WERI-Rb-1 (cell line): ENCODE results near the gene GAK.

Experiments
- DNase-seq: peaks from one replicate; pipeline ENCODE4 v3.0.0-alpha.2; 2020
- H3K27ac ChIP-seq: fragments of 250-450 bp; sonication (Bioruptor Pico); 2 replicates; pipeline ENCODE4 v1.5.1; 2020; ENCODE audit warnings: mild to moderate bottlenecking, moderate library complexity
- H3K27me3 ChIP-seq: fragments of 250-450 bp; sonication (Bioruptor Pico); 2 replicates; pipeline ENCODE4 v1.5.1; 2021; ENCODE audit warnings: mild to moderate bottlenecking, low read depth, moderate library complexity; ENCODE audit not compliant: insufficient read depth, severe bottlenecking
- H3K36me3 ChIP-seq: fragments of 250-450 bp; sonication (Bioruptor Pico); 2 replicates; pipeline ENCODE4 v1.5.1; 2020; ENCODE audit warnings: mild to moderate bottlenecking, moderate library complexity
- H3K4me3 ChIP-seq: 2 replicates; pipeline ENCODE4 v1.5.1; 2011; ENCODE audit warnings: low read depth, mild to moderate bottlenecking, control low read depth, low read length
- H3K9me3 ChIP-seq: fragments of 250-450 bp; sonication (Bioruptor Pico); 2 replicates; pipeline ENCODE4 v1.5.1; 2021; ENCODE audit warnings: mild to moderate bottlenecking, moderate library complexity; ENCODE audit not compliant: severe bottlenecking
- TF ChIP-seq, protein P1 (sequence below): IDR thresholded peaks from 2 replicates; pipeline ENCODE4 v1.5.1; 2011; ENCODE audit warnings: low read depth, mild to moderate bottlenecking, control low read depth, inconsistent platforms, low read length

GAK gene

DNA sequence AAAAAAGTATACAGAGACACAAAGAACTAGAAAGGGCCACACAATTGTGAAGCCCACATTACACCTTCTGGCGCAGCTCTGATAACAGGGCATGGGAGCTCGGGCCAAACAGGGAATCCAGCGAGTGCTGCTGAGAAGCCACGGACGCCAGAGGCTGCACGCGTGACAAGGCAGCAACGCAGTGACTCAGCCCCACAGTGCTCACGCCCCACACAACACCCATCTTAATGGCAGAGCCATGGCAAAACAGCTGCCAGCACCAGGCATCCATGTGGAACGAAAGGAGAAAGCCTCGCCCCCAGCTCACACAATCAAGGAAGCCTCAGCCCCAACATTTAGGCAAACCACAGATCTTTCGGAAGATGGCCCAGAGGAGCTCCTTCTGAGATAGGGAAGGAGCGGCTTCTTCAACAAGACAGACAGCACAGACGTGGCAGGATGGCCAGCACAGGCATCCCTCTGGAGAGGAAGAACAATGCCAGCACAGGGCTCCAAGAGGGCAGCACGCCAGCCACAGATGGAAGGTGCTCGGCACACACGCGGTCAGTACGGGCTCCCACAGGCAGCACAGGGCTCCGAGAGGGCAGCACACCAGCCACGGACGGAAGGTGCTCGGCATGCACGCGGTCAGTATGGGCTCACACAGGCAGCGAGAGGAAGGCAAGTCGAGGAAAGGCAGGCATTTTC lies 33.1 kb downstream of the GAK start:
- Histone ChIP-seq H3K36me3 (peaks cover 46% of the 10 kb centered on the region), H3K4me3 (no peak overlapping the region)
- TF ChIP-seq, protein P1, sequence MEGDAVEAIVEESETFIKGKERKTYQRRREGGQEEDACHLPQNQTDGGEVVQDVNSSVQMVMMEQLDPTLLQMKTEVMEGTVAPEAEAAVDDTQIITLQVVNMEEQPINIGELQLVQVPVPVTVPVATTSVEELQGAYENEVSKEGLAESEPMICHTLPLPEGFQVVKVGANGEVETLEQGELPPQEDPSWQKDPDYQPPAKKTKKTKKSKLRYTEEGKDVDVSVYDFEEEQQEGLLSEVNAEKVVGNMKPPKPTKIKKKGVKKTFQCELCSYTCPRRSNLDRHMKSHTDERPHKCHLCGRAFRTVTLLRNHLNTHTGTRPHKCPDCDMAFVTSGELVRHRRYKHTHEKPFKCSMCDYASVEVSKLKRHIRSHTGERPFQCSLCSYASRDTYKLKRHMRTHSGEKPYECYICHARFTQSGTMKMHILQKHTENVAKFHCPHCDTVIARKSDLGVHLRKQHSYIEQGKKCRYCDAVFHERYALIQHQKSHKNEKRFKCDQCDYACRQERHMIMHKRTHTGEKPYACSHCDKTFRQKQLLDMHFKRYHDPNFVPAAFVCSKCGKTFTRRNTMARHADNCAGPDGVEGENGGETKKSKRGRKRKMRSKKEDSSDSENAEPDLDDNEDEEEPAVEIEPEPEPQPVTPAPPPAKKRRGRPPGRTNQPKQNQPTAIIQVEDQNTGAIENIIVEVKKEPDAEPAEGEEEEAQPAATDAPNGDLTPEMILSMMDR, result no peak

DNA sequence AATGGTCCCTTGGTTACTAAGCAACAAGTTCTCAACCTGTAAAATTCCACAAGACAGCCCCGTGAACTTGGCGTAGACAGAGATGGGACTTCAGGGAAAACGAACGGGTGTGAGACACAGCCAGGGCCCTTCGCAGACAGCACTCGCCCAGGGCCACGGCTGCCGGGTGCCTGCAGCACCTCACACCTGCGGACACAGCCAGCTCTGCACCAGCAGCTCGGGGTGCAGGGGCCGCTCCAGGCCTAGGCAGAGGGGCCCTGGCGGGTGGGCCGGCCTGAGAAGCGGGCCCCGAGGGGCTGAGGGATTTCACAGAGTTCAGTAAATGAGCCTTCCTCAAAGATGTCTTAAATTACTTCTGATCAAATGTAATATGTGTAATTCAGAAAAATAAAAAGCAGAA lies 34.0 kb downstream of the GAK start:
- no peaks in the 10 kb centered on the region for H3K27me3 ChIP-seq
- TF ChIP-seq, protein P1, result no peak
- H3K36me3 ChIP-seq, result peaks cover 48% of the 10 kb centered on the region
- no peak overlapping the region for H3K27ac ChIP-seq
- no peak for DNase-seq
- no peak overlapping the region for H3K4me3 ChIP-seq
- H3K9me3 ChIP-seq, result no peaks in the 10 kb centered on the region

More for the DNA sequence above, 33.1 kb downstream of the GAK start:
- Histone ChIP-seq H3K9me3 (no peaks in the 10 kb centered on the region), H3K27ac (no peak overlapping the region), H3K27me3 (no peaks in the 10 kb centered on the region)
- no peak for DNase-seq

DNA sequence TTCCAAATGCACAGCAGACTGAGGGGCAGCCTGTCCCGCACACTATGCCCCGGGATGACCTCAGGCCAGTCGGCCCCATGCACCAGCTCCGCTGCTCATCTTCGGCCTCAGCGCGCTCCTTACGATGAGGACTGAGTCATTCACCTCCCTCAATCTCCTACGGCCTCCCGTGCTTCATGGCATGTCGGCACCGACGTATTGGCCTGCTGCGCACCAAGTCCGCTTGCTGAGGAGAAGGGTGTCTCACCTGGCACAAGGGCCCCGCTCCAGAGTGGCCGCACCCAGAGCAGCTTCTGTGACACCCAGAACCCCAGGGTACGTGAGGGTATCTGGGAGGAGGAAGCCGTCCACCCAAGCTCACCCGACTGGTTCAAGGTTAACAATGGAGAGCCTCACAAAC lies 35.5 kb downstream of the GAK start:
- H3K9me3 ChIP-seq, result no peaks in the 10 kb centered on the region
- H3K27ac ChIP-seq, result no peak overlapping the region
- H3K36me3 ChIP-seq, result peaks cover 52% of the 10 kb centered on the region
- H3K4me3 ChIP-seq, result no peak overlapping the region
- TF ChIP-seq, protein P1, result no peak
- DNase-seq, result no peak
- no peaks in the 10 kb centered on the region for H3K27me3 ChIP-seq

DNA sequence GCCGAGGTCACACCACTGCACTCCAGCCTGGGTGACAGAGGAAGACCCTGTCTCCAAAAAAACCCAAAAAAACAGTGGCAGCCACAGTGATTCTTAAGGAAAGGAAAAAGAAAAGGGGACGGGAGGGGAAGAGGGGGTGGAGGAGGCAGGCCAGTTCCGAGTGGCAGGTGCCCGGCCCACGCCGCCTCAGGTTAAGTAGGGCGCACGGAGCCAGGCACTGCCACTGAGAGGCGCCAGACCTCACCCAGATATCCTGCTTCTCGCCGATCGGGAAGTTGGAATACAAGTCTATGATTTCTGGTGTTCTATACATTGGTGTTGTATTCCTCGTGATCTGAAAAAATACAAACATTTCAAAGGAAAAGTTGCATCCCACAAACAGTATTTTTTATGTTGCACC lies 35.9 kb downstream of the GAK start:
- H3K36me3 ChIP-seq, result peaks cover 49% of the 10 kb centered on the region

DNA sequence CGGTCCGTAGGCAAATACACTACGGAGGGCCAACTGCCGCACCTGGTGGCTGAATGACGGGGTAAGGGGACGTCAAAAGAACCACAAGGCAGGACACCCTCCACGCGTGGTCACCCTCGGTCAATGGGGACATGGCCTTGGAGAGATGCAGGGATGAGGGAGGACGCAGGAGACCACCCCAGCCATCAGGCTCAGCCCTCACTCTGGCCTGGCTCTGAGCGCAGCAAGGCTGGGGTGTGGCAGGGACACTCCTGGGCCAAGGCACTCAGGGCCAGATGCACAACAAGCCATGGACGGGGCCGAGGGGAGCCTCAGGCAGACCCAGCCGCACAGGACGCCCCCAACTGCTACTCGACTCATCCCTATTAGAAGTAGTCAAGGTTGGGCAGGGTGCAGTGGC lies 36.5 kb downstream of the GAK start:
- no peak overlapping the region for H3K4me3 ChIP-seq
- TF ChIP-seq, protein P1, result no peak
- no peak overlapping the region for H3K27ac ChIP-seq
- no peak for DNase-seq
- peaks cover 49% of the 10 kb centered on the region for H3K36me3 ChIP-seq
- no peaks in the 10 kb centered on the region for H3K9me3 ChIP-seq
- H3K27me3 ChIP-seq, result no peaks in the 10 kb centered on the region

More for the DNA sequence above, 35.9 kb downstream of the GAK start:
- TF ChIP-seq, protein P1, result peak; percentile 44
- H3K27ac ChIP-seq, result no peak overlapping the region
- H3K27me3 ChIP-seq, result no peaks in the 10 kb centered on the region
- H3K4me3 ChIP-seq, result no peak overlapping the region
- no peak for DNase-seq
- no peaks in the 10 kb centered on the region for H3K9me3 ChIP-seq
